Esophagus mucosa (tissue), 1 donor: Measurements from ENCODE around the gene SLC44A2. TPM values are rescaled to one million over a fixed set of nuclear protein-coding genes. Genes with fewer than 3 reads are reported as not detected.
A peak's percentile ranks its signal among the peaks of the same experiment; 100 is the strongest.

Experiments used
- ATAC-seq: fragments of 200-7000 bp; cut with Tn5 transposase; one replicate; pipeline ENCODE4 v1.9.1; 2020
- total RNA-seq: library from RNA; stranded (reverse); gene quantifications from one replicate; pipeline ENCODE4 v1.2.4, GENCODE V29; 2023
- donor health status: DM: yes; HTN: yes; CAD: no.

Gene SLC44A2
- total RNA-seq, 1 donor from 2014 or later = 109 TPM

GRCh38 chr19:10617409-10618121 is 7.8 kb upstream of the SLC44A2 start:
- ATAC-seq = peak; percentile 90

DNA sequence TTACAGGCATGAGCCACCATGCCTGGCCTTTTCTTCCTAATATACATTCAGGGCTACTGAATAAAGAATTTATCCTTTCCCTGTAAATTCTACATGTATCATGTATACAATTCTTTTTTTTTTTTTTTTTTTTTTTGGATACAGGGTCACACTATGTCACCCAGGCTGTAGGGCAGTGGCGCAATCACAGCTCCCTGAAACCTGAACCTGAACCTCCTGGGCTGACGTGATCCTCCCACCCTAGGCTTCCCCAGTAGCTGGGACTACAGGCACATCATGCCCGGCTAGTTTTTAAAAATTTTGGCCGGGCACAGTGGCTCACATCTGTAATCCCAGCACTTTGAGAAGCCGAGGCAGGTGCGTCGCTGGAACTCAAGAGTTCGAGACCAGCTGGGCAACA is 6.5 kb upstream of the SLC44A2 start:
- ATAC-seq = peak; percentile 26

DNA sequence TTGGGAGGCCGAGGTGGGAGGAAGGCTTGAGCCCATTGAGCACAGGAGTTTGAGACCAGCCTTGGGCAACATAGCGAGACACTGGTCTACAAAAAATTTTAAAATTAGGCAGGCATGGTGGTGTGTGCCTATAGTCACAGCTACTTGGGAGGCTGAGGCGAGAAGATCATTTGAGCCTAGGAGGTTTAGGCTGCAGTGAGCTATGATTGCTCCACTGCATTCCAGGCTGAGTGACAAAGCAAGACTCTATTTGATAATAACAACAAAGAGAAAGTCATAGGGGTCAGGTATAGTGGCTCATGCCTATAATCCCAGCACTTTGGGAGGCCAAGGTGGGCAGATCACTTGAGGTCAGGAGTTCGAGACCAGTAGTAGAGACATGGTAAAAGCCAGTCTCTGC is 4.6 kb upstream of the SLC44A2 start:
- no peak for ATAC-seq

DNA sequence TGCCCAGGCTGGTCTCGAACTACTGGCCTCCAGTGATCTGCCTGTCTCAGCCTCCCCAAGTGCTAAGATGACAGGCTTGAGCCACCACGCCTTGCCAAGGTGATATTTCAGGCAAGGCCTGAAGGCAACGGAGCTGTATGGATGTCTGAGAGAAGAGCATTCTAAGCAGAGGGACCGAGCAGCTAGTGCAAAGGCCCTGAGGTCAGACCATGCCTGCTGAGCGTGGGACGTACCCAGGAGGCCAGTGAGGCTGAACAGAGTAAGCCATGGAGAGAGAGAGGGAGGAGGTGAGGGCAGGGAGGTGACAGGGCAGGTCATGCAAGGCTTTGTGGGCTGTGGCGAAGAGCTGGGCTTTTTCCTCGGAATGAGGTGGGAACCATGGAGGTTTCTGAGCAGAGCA is 3.4 kb upstream of the SLC44A2 start:
- no peak for ATAC-seq

DNA sequence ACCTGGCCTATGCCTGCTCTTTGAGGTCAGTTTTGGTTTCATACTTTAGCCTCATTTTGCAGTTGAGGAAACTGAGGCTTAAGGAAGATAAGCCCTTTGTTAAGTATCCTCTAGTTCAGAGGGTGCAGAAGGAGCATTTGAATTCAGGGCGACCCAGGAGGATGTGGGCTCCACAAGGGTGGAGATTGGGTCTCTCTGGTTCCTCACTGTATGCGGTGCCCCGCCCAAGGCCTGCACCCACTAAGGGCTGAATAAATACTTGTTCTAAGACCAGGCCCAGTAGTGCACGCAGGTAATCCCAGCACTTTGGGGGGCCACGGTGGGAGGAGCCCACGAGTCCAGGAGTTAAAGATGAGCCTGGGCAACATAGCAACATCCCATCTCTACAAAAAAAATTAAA is 768 bp upstream of the SLC44A2 start:
- ATAC-seq = peak; percentile 13

DNA sequence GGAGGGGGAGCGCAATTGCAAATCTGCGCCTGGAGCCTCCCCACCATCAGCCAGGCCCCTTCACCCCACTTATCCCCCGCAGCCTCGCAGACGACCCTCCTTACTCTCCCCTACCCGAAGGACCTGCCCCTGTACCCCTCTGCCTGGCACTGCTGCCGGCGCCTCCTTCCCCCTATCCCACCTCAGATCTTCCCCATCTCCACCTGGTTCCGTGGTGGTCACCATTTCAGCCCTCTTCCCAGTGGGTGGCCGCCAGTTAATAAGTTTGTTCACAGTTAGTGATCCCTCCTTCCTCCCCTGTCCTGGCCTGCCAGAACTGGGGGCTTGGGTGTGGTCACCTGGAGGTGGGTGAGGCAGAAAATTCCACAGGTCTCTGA is 397 bp downstream of the SLC44A2 start:
- ATAC-seq = peak; percentile 13

- ATAC-seq = peak; percentile 45
These were observed 6.5 kb downstream of the SLC44A2 start for GRCh38 chr19:10631874-10632273.

- no peak for ATAC-seq
These were observed 9.1 kb downstream of the SLC44A2 start for GRCh38 chr19:10634430-10634829.

DNA sequence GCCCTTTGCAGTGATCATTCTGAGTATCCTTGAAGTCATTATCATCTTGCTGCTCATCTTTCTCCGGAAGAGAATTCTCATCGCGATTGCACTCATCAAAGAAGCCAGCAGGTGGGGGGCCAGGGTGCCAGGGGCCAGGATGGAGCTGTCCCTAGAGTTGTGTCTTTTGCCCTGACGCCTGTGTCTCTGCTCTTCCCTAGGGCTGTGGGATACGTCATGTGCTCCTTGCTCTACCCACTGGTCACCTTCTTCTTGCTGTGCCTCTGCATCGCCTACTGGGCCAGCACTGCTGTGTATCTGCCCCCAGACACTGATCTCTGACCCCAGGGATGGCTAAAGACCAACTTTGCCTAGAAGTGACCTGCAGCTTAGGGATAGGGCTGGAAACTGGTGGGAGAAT is 9.6 kb downstream of the SLC44A2 start:
- no peak for ATAC-seq

GRCh38 chr19:10636304-10636972 is 11.1 kb downstream of the SLC44A2 start:
- peak; percentile 13 for ATAC-seq

GRCh38 chr19:10637894-10638293 is 12.5 kb downstream of the SLC44A2 start:
- no peak for ATAC-seq

GRCh38 chr19:10639836-10640235 is 14.5 kb downstream of the SLC44A2 start:
- no peak for ATAC-seq

GRCh38 chr19:10640361-10640760 is 15.0 kb downstream of the SLC44A2 start:
- no peak for ATAC-seq

DNA sequence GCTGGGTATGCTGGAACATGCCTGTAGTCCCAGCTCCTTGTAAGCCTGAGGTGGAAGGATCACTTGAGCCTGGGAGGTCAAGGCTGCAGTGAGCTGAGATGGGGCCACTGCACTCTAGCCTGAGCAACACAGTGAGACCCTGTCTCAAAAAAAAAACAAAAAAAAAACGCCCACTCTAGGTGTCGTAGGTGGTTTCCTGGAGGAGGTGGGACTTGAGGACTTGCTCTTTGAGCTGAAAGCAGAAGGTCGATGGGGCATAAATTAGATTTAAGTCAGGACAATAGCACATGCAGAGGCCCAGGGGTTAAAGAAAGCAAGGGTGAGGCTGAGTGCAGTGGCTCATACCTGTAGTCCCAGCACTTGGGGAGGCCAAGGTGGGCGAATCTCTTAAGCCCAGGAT is 15.9 kb downstream of the SLC44A2 start:
- ATAC-seq = no peak

DNA sequence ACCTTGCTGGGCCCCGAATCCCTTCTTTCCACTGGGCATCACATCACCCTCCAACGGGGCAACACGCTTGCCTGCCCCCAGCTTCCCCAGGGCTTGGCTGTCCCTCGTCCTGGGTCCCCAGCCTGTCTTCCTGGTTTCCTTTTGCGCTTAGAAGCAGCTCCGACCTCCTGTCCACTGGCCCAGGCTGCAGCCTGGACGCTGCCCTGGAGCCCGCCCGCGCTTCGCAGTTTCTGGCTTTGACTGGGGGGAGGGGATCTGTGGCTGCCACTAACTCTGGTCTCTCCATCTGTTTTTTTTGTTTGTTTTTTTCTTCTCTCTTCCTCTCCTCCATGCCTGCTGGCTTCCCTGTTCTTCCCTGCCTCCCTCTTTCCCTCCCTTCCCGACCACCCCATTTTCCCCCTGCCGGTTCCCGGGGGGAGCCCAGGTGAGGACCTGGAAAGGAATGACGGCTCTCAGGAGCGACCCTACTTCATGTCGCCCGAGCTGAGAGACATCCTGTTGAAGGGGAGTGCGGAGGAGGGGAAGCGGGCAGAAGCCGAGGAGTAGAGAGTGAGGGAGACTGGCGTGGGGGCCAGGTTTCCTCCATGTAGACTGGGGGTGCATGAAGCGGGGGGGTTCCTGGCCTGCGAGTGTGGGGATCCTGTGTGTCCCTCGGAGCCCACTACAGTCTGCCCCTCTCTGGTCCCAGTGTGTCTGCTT is 17.3 kb downstream of the SLC44A2 start:
- no peak for ATAC-seq

GRCh38 chr19:10643172-10643967 is 18.0 kb downstream of the SLC44A2 start:
- ATAC-seq = no peak

GRCh38 chr19:10643968-10644259 is 18.6 kb downstream of the SLC44A2 start:
- ATAC-seq = peak; percentile 2

DNA sequence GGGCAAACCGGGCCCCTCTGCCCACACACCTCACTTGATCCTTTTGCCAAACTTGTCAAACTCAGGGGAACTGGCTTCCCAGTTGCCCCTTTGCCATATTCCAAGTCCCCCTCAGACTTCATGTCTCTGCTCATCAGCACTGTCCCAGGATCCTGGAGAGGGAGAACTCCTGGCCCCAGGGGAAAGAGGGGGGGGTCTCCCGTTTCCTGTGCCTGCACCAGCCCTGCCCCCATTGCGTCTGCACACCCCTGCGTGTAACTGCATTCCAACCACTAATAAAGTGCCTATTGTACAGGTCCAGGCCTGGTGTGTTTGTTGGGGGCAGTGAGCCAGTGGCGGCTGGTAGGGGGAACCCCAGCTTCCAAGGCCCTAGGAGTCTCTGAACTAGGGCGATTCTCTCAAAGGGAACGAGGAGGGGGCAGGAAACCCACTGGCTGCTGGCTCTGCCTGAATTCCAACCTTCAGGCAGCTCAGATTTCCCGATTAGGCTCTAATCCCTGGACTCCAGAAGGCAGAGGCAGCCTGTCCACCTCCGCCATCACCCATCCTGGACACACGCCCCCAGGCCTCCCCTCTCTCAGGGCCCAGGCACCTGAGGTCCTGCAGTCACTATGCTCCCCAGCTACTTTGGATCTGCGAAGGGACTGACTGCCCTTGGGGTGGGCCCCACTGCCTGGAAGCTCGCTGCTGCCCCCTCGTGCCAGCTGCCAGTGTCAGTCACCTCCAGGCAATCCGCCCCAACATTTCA is 19.1 kb downstream of the SLC44A2 start:
- ATAC-seq = peak; percentile 82

DNA sequence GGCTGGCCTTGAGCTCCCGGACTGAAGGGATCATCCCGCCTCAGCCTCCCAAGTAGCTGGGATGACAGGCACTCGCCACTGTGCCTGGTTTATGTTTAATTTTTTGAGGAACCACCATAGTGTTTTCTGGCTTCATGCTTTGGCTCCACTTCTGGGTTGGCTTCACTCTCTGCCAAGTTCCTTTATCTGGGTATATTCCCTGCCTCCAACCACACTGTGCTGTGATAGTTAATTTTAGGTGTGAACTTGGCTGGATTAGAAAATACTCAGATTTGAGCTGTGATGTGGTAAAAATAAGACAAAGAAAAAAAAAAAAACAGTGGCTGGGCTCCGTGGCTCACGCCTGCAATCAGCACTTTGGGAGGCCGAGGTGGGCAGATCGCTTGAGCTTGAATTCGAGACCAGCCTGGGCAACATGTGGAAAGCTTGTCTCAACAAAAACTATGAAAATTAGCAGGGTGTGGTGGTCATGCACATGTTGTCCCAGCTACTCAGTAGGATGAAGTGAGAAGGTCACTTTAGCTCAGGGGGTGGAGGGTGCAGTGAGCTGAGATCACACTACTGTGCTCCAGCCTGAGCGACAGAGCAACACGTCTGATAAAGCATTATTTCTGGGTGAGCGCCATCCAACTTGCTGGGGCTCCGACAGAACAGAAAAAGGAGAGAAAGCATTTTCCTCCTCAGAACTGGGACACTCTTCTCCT is 21.3 kb downstream of the SLC44A2 start:
- no peak for ATAC-seq

- ATAC-seq = no peak
These were observed 23.0 kb downstream of the SLC44A2 start for GRCh38 chr19:10648360-10648759.

GRCh38 chr19:10651851-10652250 is 26.5 kb downstream of the SLC44A2 start:
- ATAC-seq = no peak

DNA sequence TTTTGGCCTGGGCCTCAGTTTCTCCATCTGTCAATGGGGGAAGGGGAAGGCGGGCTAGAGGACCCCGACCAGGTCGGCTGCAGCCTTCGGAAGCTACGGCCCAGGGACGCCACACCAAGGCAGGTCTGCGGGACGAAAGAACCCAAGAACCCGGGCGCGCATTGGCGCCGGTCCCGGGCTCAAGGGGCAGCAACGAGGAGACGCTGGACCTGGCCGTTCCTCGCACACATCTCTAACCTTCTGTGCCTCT is 28.1 kb downstream of the SLC44A2 start:
- ATAC-seq = no peak
